Stomach (tissue), 4 donors: Measurements from ENCODE around the gene ALS2CL.

ENCODE experiments used
- CTCF ChIP-seq, 7 experiments: fragments of 450-650 bp in 4 of 7; fragments of 200-600 bp in 3 of 7; sonication (generic) in 3 of 7; IDR thresholded peaks; one replicate each; pipeline ENCODE4 v1.5.1; 2016 to 2019; ENCODE audit warnings: antibody characterized with exemption in 7 of 7, control low read depth in 2 of 7, mild to moderate bottlenecking in 1 of 7
- EP300 ChIP-seq: sonication (generic); formaldehyde crosslinking; IDR thresholded peaks from one replicate; pipeline ENCODE4 v1.6.1; 2017; ENCODE audit warnings: antibody characterized with exemption

DNA sequence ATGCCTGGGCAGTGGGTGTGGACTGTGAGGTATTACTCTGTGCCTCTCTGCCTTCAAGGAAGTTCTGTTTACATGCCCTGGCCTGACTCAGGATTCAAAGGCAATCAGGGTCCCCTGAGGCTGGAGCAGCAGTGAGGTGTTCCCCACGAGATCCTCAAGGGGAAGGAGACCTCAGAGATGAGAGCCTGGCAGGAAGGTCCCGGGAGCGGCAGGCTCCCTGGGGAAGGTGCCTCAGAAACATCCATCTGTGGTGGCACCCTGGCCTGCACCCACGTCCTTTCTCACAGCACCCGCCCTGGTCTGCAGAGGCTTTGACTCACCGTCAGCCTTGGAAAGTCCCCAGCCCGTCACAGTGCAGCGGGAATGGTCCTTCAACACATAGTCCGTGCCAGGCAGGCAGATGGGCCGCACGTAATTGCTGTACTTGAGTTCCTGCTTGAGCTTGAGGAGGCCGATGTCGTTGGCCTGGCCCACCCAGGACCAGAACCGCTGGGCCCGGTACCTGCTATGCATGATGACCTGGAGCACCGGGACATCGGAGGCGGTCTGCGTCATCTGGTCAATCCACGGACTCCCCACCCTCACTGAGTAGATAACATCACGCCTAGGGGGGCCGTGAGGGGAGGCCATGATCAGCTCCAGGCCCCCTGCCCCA lies 20.5 kb upstream of the ALS2CL start:
- TF ChIP-seq CTCF (IDR thresholded peaks at IDR 0.05): no peak
- TF ChIP-seq EP300: no peak
